Stimulated activated CD8-positive, alpha-beta memory T cell treated with anti-CD3 and anti-CD28 coated beads, Interleukin-7, amount 100 ng/mL, for 4 hours (primary cell): Measurements from ENCODE around the gene HAP1.
"Not testable (repeated sequence)": the region's sequence is repeated elsewhere in the genome, so short reads cannot be mapped to it uniquely, and the experiment has no call there.

Experiments
- DNase-seq, 2 donors: peaks; one replicate each; pipeline ENCODE4 v3.0.0-alpha.2; 2020; ENCODE audit warnings: low read depth in 2 of 2

The HAP1 gene

GRCh38 chr17:41734139-41734948 lies at the start of gene HAP1:
HAP1 (minus strand) TSS chr17:41734643; CDS start chr17:41734634, 9 bp downstream.
- DNase-seq = no peak

- no peak for DNase-seq
Observed at GRCh38 chr17:41782142-41782541, 47.7 kb upstream of the HAP1 start.

- no peak for DNase-seq
Observed at GRCh38 chr17:41781404-41782110, 47.1 kb upstream of the HAP1 start.

GRCh38 chr17:41779954-41780353 lies 45.5 kb upstream of the HAP1 start:
- DNase-seq = no peak

- no peak for DNase-seq
Observed at GRCh38 chr17:41777574-41778188, 43.2 kb upstream of the HAP1 start.

GRCh38 chr17:41777157-41777573 lies 42.7 kb upstream of the HAP1 start:
- DNase-seq = no peak

GRCh38 chr17:41776262-41776900 lies 41.9 kb upstream of the HAP1 start:
- not testable (repeated sequence) for DNase-seq

GRCh38 chr17:41775394-41776226 lies 41.2 kb upstream of the HAP1 start:
- no peak for DNase-seq

GRCh38 chr17:41773731-41774193 lies 39.3 kb upstream of the HAP1 start:
- DNase-seq = no peak

- no peak for DNase-seq
Observed at GRCh38 chr17:41773190-41773588, 38.7 kb upstream of the HAP1 start.

GRCh38 chr17:41772586-41773189 lies 38.2 kb upstream of the HAP1 start:
- DNase-seq = no peak

- DNase-seq = no peak
Observed at GRCh38 chr17:41772218-41772585, 37.8 kb upstream of the HAP1 start.

- no peak for DNase-seq
Observed at GRCh38 chr17:41771389-41772206, 37.2 kb upstream of the HAP1 start.

- no peak for DNase-seq
Observed at GRCh38 chr17:41769985-41770384, 35.5 kb upstream of the HAP1 start.

GRCh38 chr17:41769346-41769862 lies 35.0 kb upstream of the HAP1 start:
- DNase-seq = no peak

GRCh38 chr17:41768682-41769288 lies 34.3 kb upstream of the HAP1 start:
- DNase-seq = no peak

- no peak for DNase-seq
Observed at GRCh38 chr17:41767324-41768042, 33.0 kb upstream of the HAP1 start.

GRCh38 chr17:41766135-41766534 lies 31.7 kb upstream of the HAP1 start:
- no peak for DNase-seq

GRCh38 chr17:41763327-41763726 lies 28.9 kb upstream of the HAP1 start:
- DNase-seq = no peak
